Astrocyte (in vitro differentiated cells and primary cell): ENCODE data around the gene MROH7. TPM values are rescaled to one million over a fixed set of nuclear protein-coding genes. Genes with fewer than 3 reads are reported as not detected.
"Not testable (repeated sequence)": the region's sequence is repeated elsewhere in the genome, so short reads cannot be mapped to it uniquely, and the experiment has no call there.

Experiments
- DNase-seq: peaks from one replicate; pipeline ENCODE4 v3.0.0-alpha.2; 2010; ENCODE audit warnings: low read depth
- FAIRE-seq: peaks from 2 replicates; lab custom pipeline; 2011; peaks lifted over from hg19 to GRCh38; lab: Jason Lieb, UNC
- H2AFZ ChIP-seq: 2 replicates; pipeline ENCODE4 v1.6.0; 2012; ENCODE audit warnings: low read depth, low read length, inconsistent platforms
- H3K27ac ChIP-seq: 2 replicates; pipeline ENCODE4 v1.5.1; 2011; ENCODE audit warnings: low read depth, low read length, inconsistent platforms
- H3K27me3 ChIP-seq: 2 replicates; pipeline ENCODE4 v1.6.0; 2011; ENCODE audit warnings: low read length, inconsistent platforms; ENCODE audit not compliant: insufficient read depth
- H3K36me3 ChIP-seq: 2 replicates; pipeline ENCODE4 v1.5.1; 2011; ENCODE audit warnings: low read length, inconsistent platforms; ENCODE audit not compliant: insufficient read depth
- H3K4me1 ChIP-seq: 2 replicates; pipeline ENCODE4 v1.5.1; 2011; ENCODE audit warnings: low read length, inconsistent platforms; ENCODE audit not compliant: insufficient read depth
- H3K4me2 ChIP-seq: 2 replicates; pipeline ENCODE4 v1.6.0; 2012; ENCODE audit warnings: low read length, inconsistent platforms
- H3K4me3 ChIP-seq: 2 replicates; pipeline ENCODE4 v1.5.1; 2011; ENCODE audit warnings: low read depth, mild to moderate bottlenecking, low read length, inconsistent platforms; ENCODE audit not compliant: insufficient read depth
- H3K79me2 ChIP-seq: 2 replicates; pipeline ENCODE4 v1.6.0; 2012; ENCODE audit warnings: mild to moderate bottlenecking, low read length, inconsistent platforms; ENCODE audit not compliant: insufficient read depth
- H3K9ac ChIP-seq: 2 replicates; pipeline ENCODE4 v1.6.0; 2012; ENCODE audit warnings: mild to moderate bottlenecking, low read length, inconsistent platforms
- H3K9me3 ChIP-seq: 2 replicates; pipeline ENCODE4 v1.5.1; 2012; ENCODE audit warnings: low read depth, mild to moderate bottlenecking, low read length, inconsistent platforms; ENCODE audit not compliant: insufficient read depth
- H4K20me1 ChIP-seq: 2 replicates; pipeline ENCODE4 v1.6.0; 2012; ENCODE audit warnings: low read length, inconsistent platforms; ENCODE audit not compliant: insufficient read depth
- H3K27ac Mint-ChIP-seq: one replicate; pipeline ENCODE4 v1.8.0; 2021; ENCODE audit warnings: mild to moderate bottlenecking, mixed read lengths; ENCODE audit not compliant: unreplicated experiment
- H3K27me3 Mint-ChIP-seq: one replicate; pipeline ENCODE4 v1.8.0; 2021; ENCODE audit warnings: low read depth, mixed read lengths; ENCODE audit not compliant: unreplicated experiment
- H3K36me3 Mint-ChIP-seq: one replicate; pipeline ENCODE4 v1.8.0; 2021; ENCODE audit warnings: low read depth, mixed read lengths; ENCODE audit not compliant: unreplicated experiment
- H3K4me1 Mint-ChIP-seq: one replicate; pipeline ENCODE4 v1.8.0; 2021; ENCODE audit warnings: low read depth, mixed read lengths; ENCODE audit not compliant: unreplicated experiment
- H3K4me3 Mint-ChIP-seq: one replicate; pipeline ENCODE4 v1.8.0; 2021; ENCODE audit warnings: mild to moderate bottlenecking, moderate library complexity, mixed read lengths; ENCODE audit not compliant: unreplicated experiment
- H3K9me3 Mint-ChIP-seq: one replicate; pipeline ENCODE4 v1.8.0; 2021; ENCODE audit warnings: mild to moderate bottlenecking, mixed read lengths; ENCODE audit not compliant: unreplicated experiment
- CTCF ChIP-seq: IDR thresholded peaks from 2 replicates; pipeline ENCODE4 v1.5.1; 2011; ENCODE audit warnings: low read depth, mild to moderate bottlenecking, inconsistent platforms, low read length, moderate library complexity; ENCODE audit not compliant: insufficient read depth
- EZH2 ChIP-seq: IDR thresholded peaks from 2 replicates; pipeline ENCODE4 v1.6.1; 2012; ENCODE audit warnings: mild to moderate bottlenecking, low read length, inconsistent platforms; ENCODE audit not compliant: insufficient read depth
- total RNA-seq: library from RNA; stranded (reverse); gene quantifications from 2 replicates; pipeline ENCODE4 v1.2.1, GENCODE V29; 2021

MROH7 gene
- total RNA-seq, 1 donor from 2014 or later = not detected

GRCh38 chr1:54627196-54627595 is 14.4 kb upstream of the MROH7 start:
- Mint-ChIP-seq H3K27ac (no peak overlapping the region), H3K4me1 (peaks cover 3% of the 10 kb centered on the region), H3K9me3 (peaks cover 6% of the 10 kb centered on the region), H3K27me3 (peaks cover 30% of the 10 kb centered on the region), H3K4me3 (no peak overlapping the region), H3K36me3 (no peaks in the 10 kb centered on the region)
- Histone ChIP-seq H3K4me1 (no peaks in the 10 kb centered on the region), H3K9me3 (no peaks in the 10 kb centered on the region), H3K4me3 (no peak overlapping the region), H3K4me2 (no peak overlapping the region), H3K27me3 (peaks cover 6% of the 10 kb centered on the region), H2AFZ (no peak overlapping the region), H3K27ac (no peak overlapping the region), H3K79me2 (no peaks in the 10 kb centered on the region), H3K9ac (no peak overlapping the region), H4K20me1 (no peaks in the 10 kb centered on the region), H3K36me3 (no peaks in the 10 kb centered on the region)
- TF ChIP-seq EZH2 (no peak), CTCF (no peak)
- FAIRE-seq (no peak), DNase-seq (no peak)

- Mint-ChIP-seq H3K27me3 (peaks cover 27% of the 10 kb centered on the region), H3K9me3 (peaks cover 13% of the 10 kb centered on the region)
- not testable (repeated sequence) for H3K27ac Mint-ChIP-seq, H3K27ac ChIP-seq, H2AFZ ChIP-seq, H3K4me1 ChIP-seq, H3K36me3 ChIP-seq, FAIRE-seq, H3K4me2 ChIP-seq, H3K79me2 ChIP-seq, H3K9ac ChIP-seq, H3K4me3 Mint-ChIP-seq, DNase-seq, H3K36me3 Mint-ChIP-seq, H3K4me3 ChIP-seq, H3K9me3 ChIP-seq, H3K27me3 ChIP-seq, H3K4me1 Mint-ChIP-seq, H4K20me1 ChIP-seq
Measured at GRCh38 chr1:54635804-54636203, 5.8 kb upstream of the MROH7 start.

GRCh38 chr1:54636461-54637446 is 4.8 kb upstream of the MROH7 start:
- not testable (repeated sequence) for H3K4me3 Mint-ChIP-seq, H2AFZ ChIP-seq, H3K4me1 ChIP-seq, DNase-seq, H3K9me3 ChIP-seq, H3K36me3 ChIP-seq, H4K20me1 ChIP-seq, H3K4me2 ChIP-seq, H3K9ac ChIP-seq, H3K79me2 ChIP-seq, H3K27ac Mint-ChIP-seq, H3K4me3 ChIP-seq, H3K36me3 Mint-ChIP-seq, FAIRE-seq, H3K27me3 ChIP-seq, H3K9me3 Mint-ChIP-seq, H3K27ac ChIP-seq, H3K4me1 Mint-ChIP-seq
- H3K27me3 Mint-ChIP-seq = peaks cover 27% of the 10 kb centered on the region
